Duodenal mucosa (tissue), 2 donors: Measurements from ENCODE around the gene OGFR.

Source experiments
- H3K27ac ChIP-seq: one replicate; pipeline ENCODE4 v1.7.0; 2013; ENCODE audit warnings: low read depth, low read length
- H3K27me3 ChIP-seq, 2 donors: one replicate each; pipeline ENCODE4 v1.7.0; 2013; ENCODE audit warnings: low read length in 2 of 2, control low read depth in 1 of 2; ENCODE audit not compliant: insufficient read depth in 2 of 2, control insufficient read depth in 1 of 2
- H3K36me3 ChIP-seq, 2 donors: one replicate each; pipeline ENCODE4 v1.7.0; 2013; ENCODE audit warnings: low read length in 2 of 2, control low read depth in 1 of 2; ENCODE audit not compliant: insufficient read depth in 2 of 2, control insufficient read depth in 1 of 2
- H3K4me1 ChIP-seq, 2 donors: one replicate each; pipeline ENCODE4 v1.7.0; 2013; ENCODE audit warnings: low read length in 2 of 2, control low read depth in 1 of 2; ENCODE audit not compliant: insufficient read depth in 2 of 2, control insufficient read depth in 1 of 2
- H3K4me3 ChIP-seq, 2 donors: one replicate each; pipeline ENCODE4 v1.7.0; 2013; ENCODE audit warnings: low read length in 2 of 2, low read depth in 1 of 2
- H3K9ac ChIP-seq, 2 donors: one replicate each; pipeline ENCODE4 v1.7.0; 2013; ENCODE audit warnings: low read length in 2 of 2, low read depth in 1 of 2
- H3K9me3 ChIP-seq, 2 donors: one replicate each; pipeline ENCODE4 v1.7.0; 2013; ENCODE audit warnings: low read length in 2 of 2, control low read depth in 1 of 2; ENCODE audit not compliant: control insufficient read depth in 1 of 2

OGFR gene

GRCh38 chr20:62860924-62861691, 56.5 kb downstream of the OGFR start:
- no peak overlapping the region for H3K27ac ChIP-seq
- H3K9me3 ChIP-seq = no peaks in the 10 kb centered on the region
- peaks cover 0 to 6% of the 10 kb centered on the region in 2 donors for H3K27me3 ChIP-seq
- H3K4me1 ChIP-seq = peaks cover 7 to 10% of the 10 kb centered on the region in 2 donors
- H3K36me3 ChIP-seq = peaks cover 0 to 4% of the 10 kb centered on the region in 2 donors
- H3K4me3 ChIP-seq = peak overlapping the region in 1 of 2 donors; percentile 63
- H3K9ac ChIP-seq = no peak overlapping the region

DNA sequence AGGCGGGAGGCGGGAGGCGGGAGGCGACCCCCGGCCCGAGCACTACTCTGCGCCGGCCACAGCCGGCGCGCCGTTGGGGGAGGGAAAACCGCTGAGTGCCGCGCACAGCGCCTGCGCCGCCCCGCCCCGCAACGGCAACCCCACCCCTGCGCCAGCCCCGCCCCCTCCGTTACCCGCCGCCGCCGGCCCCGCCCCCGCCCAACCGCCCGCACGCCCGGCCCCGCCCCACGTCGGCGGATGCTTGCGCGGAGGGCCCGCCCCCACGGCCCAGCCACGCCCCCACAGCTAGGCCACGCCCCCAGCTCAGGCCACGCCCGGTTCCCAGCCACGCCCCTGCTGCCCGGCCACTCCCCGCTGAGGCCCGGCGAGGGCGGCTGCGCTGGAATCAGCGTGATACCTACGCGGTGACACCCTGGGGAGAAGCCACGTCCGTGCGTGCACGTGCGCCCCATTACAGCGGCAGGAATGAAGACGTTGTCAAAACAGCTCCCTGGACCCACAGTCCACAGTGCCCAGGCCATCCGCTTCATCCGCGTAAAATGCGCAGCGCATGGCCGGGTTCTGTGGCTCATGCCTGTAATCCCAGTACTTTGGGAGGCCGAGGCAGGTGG, 57.2 kb downstream of the OGFR start, which contains the start of gene TCFL5:
TSS of gene TCFL5 (minus strand) at position 97 of the 611 bp plus-strand sequence. CDS start 152 bp downstream, outside the sequence.
- peak within 1 kb of the TSS; percentile 42 for H3K27ac ChIP-seq
- H3K27me3 ChIP-seq = peaks cover 0 to 6% of the 10 kb centered on the region in 2 donors
- H3K4me1 ChIP-seq = peaks cover 7 to 10% of the 10 kb centered on the region in 2 donors
- H3K9ac ChIP-seq = no peak within 1 kb of the TSS
- peak within 1 kb of the TSS; percentile 40 to 63 for H3K4me3 ChIP-seq
- H3K9me3 ChIP-seq = no peaks in the 10 kb centered on the region
- H3K36me3 ChIP-seq = peaks cover 0 to 2% of the 10 kb centered on the region in 2 donors
